HFFc6 (cell line): ENCODE results near the gene VCL. TPM values are rescaled to one million over a fixed set of nuclear protein-coding genes. Genes with fewer than 3 reads are reported as not detected.
"Not testable (repeated sequence)": the region's sequence is repeated elsewhere in the genome, so short reads cannot be mapped to it uniquely, and the experiment has no call there.

Experiments used
- DNase-seq: peaks from one replicate; pipeline ENCODE4 v3.0.0-alpha.2; 2018
- H3K27ac Mint-ChIP-seq: 2 replicates; pipeline ENCODE4 v1.8.0; 2020; ENCODE audit warnings: mild to moderate bottlenecking, mixed read lengths
- H3K27me3 Mint-ChIP-seq: 2 replicates; pipeline ENCODE4 v1.8.0; 2021; ENCODE audit warnings: mild to moderate bottlenecking, moderate library complexity, mixed read lengths; ENCODE audit not compliant: insufficient read depth
- H3K36me3 Mint-ChIP-seq: 2 replicates; pipeline ENCODE4 v1.8.0; 2021; ENCODE audit warnings: low read depth, mixed read lengths
- H3K4me1 Mint-ChIP-seq: 2 replicates; pipeline ENCODE4 v1.8.0; 2020; ENCODE audit warnings: low read depth, mixed read lengths
- H3K4me3 Mint-ChIP-seq: 2 replicates; pipeline ENCODE4 v1.8.0; 2020; ENCODE audit warnings: mild to moderate bottlenecking, moderate library complexity, mixed read lengths
- H3K9me3 Mint-ChIP-seq: 2 replicates; pipeline ENCODE4 v1.8.0; 2020; ENCODE audit warnings: mild to moderate bottlenecking, mixed read lengths
- total RNA-seq, 6 experiments: library from RNA; stranded (reverse); fragmentation: NEBNext Ultra II Directional; extraction: Animal tissue kit (Norgen Biotek cat#: 25700); gene quantifications; 2 replicates in 1 of 6; 3 replicates in 5 of 6; pipeline ENCODE4 v1.2.3, GENCODE V29; 2021
- TF ChIP-seq, protein P1 (sequence below): fragments of 200-600 bp; sonication (generic); IDR thresholded peaks from 2 replicates; pipeline ENCODE4 v1.5.0; 2021; ENCODE audit warnings: antibody characterized with exemption, mild to moderate bottlenecking

The VCL gene
- total RNA-seq, 6 experiments from 2014 or later: 366 to 443 (median 406) TPM

- no peak for DNase-seq
- Mint-ChIP-seq H3K27me3 (peaks cover 7% of the 10 kb centered on the region), H3K4me3 (no peak overlapping the region), H3K4me1 (peaks cover 39% of the 10 kb centered on the region), H3K27ac (no peak overlapping the region), H3K9me3 (no peaks in the 10 kb centered on the region), H3K36me3 (peaks cover 15% of the 10 kb centered on the region)
- TF ChIP-seq, protein P1, sequence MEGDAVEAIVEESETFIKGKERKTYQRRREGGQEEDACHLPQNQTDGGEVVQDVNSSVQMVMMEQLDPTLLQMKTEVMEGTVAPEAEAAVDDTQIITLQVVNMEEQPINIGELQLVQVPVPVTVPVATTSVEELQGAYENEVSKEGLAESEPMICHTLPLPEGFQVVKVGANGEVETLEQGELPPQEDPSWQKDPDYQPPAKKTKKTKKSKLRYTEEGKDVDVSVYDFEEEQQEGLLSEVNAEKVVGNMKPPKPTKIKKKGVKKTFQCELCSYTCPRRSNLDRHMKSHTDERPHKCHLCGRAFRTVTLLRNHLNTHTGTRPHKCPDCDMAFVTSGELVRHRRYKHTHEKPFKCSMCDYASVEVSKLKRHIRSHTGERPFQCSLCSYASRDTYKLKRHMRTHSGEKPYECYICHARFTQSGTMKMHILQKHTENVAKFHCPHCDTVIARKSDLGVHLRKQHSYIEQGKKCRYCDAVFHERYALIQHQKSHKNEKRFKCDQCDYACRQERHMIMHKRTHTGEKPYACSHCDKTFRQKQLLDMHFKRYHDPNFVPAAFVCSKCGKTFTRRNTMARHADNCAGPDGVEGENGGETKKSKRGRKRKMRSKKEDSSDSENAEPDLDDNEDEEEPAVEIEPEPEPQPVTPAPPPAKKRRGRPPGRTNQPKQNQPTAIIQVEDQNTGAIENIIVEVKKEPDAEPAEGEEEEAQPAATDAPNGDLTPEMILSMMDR: no peak
Observed at GRCh38 chr10:73995035-73995358, 2.9 kb upstream of the VCL start.

DNA sequence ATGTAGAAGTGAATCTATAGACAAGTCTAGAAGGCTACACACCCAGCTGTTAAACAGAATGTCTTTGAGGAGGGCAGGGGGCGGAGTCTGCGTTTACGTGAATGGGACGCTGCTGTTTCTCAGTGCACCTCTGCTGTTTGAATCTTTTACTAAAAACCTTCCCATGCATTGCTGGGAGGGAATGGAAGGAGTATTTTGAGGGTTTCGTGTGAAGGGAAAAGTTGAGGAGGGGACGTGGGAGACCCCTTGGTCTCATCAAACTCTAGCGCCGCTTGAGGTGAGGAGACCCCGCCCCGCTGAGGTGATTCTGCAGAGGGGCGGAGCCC lies 492 bp upstream of the VCL start:
- Mint-ChIP-seq H3K36me3 (peaks cover 36% of the 10 kb centered on the region), H3K27me3 (peaks cover 7% of the 10 kb centered on the region), H3K4me1 (peaks cover 55% of the 10 kb centered on the region), H3K27ac (peak overlapping the region; percentile 72), H3K4me3 (peak overlapping the region; percentile 97), H3K9me3 (no peaks in the 10 kb centered on the region)
- TF ChIP-seq, protein P1: no peak
- DNase-seq: no peak

DNA sequence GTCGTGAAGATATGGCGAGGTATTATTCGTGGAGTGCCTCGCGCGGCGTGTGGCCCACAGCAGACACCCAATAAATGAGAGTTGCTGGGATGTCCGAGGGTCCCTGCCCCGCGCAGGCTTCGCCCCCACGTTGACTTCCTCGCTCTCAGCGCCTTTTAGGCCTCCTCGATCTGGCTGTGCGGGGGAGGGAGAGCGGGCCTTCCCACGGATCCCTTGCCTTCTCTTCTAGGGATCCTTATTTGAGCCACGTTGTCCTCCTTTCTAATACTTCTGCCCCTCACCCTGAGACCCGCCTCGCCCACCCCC lies 660 bp downstream of the VCL start:
- Mint-ChIP-seq H3K4me1 (peaks cover 56% of the 10 kb centered on the region), H3K9me3 (no peaks in the 10 kb centered on the region), H3K27ac (peak overlapping the region; percentile 99), H3K4me3 (peak overlapping the region; percentile 100), H3K36me3 (peaks cover 46% of the 10 kb centered on the region), H3K27me3 (peaks cover 7% of the 10 kb centered on the region)
- DNase-seq: no peak
- TF ChIP-seq, protein P1: no peak

DNA sequence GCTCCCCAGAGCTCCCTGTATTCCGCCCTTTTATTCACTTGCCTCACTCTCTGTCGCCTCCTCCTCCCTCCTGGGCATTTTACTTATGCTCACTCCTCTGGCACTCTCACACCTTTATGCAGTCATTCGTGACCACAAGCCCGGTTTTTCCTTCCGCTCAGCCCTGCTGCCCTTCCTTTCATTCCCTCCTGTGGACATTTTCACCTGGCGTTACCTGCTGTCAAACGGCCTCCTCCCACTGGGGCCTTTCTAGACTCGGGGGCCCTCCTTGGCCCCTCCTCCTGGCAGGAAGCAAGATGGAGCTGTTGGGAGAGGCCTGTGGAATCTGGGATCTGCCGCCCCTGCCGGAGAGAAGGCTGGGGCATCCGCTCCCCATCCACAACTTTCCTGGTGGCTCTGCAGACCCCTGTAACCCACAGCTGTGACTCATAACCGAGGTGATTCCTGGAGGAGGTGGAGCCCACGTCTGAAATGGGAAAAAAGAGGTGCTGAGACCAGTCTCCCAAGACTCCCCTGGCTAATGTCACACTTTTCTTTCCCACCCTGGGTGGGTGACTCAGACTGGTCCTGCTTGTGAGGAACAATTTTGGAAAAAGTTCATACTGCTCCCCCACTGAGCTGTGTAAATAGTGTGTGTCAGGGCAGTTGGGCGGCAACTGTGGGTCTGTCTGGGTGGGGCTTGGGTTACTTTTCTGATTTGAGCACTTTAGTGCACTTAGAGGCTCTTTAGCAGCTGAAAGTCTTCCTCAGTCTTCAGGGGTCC lies 1.2 kb downstream of the VCL start:
- peaks cover 46% of the 10 kb centered on the region for H3K36me3 Mint-ChIP-seq
- H3K27me3 Mint-ChIP-seq: peaks cover 7% of the 10 kb centered on the region
- H3K4me3 Mint-ChIP-seq: peak overlapping the region; percentile 100
- peaks cover 59% of the 10 kb centered on the region for H3K4me1 Mint-ChIP-seq
- no peaks in the 10 kb centered on the region for H3K9me3 Mint-ChIP-seq
- TF ChIP-seq, protein P1: peak; percentile 69
- peak overlapping the region; percentile 99 for H3K27ac Mint-ChIP-seq
- DNase-seq: peak; percentile 82

- H3K9me3 Mint-ChIP-seq: no peaks in the 10 kb centered on the region
- peaks cover 46% of the 10 kb centered on the region for H3K36me3 Mint-ChIP-seq
- H3K27me3 Mint-ChIP-seq: peaks cover 7% of the 10 kb centered on the region
- H3K4me1 Mint-ChIP-seq: peaks cover 63% of the 10 kb centered on the region
- H3K4me3 Mint-ChIP-seq: peak overlapping the region; percentile 100
- TF ChIP-seq, protein P1: no peak
- H3K27ac Mint-ChIP-seq: peak overlapping the region; percentile 99
- DNase-seq: peak; percentile 49
Observed at GRCh38 chr10:73999703-74000102, 1.8 kb downstream of the VCL start.

DNA sequence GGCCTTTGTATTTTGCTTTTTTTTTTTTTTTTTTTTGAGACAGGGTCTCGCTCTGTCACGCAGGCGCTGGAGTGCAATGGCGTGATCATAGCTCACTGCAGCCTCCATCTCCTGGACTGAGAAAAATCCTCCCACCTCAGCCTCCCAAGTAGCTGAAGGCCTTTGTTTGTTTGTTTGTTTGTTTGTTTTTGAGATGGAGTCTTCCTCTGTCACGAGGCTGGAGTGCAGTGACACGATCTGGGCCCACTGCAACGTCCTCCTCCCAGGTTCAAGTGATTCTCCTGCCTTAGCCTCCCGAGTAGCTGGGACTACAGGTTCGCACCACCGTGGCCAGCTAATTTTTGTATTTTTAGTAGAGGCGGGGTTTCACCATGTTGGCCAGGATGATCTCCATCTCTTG lies 2.3 kb downstream of the VCL start:
- not testable (repeated sequence) for H3K27me3 Mint-ChIP-seq, H3K9me3 Mint-ChIP-seq, DNase-seq
- Mint-ChIP-seq H3K4me3 (peak overlapping the region; percentile 100), H3K27ac (peak overlapping the region; percentile 99), H3K36me3 (peaks cover 46% of the 10 kb centered on the region), H3K4me1 (peaks cover 64% of the 10 kb centered on the region)
